Measurements from ENCODE around the gene LCE3B. TPM values are rescaled to one million over a fixed set of nuclear protein-coding genes. Genes with fewer than 3 reads are reported as not detected.

LCE3B gene
- total and polyA plus RNA-seq, 8 donors = not detected

- TF ChIP-seq, protein P1, sequence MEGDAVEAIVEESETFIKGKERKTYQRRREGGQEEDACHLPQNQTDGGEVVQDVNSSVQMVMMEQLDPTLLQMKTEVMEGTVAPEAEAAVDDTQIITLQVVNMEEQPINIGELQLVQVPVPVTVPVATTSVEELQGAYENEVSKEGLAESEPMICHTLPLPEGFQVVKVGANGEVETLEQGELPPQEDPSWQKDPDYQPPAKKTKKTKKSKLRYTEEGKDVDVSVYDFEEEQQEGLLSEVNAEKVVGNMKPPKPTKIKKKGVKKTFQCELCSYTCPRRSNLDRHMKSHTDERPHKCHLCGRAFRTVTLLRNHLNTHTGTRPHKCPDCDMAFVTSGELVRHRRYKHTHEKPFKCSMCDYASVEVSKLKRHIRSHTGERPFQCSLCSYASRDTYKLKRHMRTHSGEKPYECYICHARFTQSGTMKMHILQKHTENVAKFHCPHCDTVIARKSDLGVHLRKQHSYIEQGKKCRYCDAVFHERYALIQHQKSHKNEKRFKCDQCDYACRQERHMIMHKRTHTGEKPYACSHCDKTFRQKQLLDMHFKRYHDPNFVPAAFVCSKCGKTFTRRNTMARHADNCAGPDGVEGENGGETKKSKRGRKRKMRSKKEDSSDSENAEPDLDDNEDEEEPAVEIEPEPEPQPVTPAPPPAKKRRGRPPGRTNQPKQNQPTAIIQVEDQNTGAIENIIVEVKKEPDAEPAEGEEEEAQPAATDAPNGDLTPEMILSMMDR (IDR thresholded peaks at IDR 0.05) = no peak
- DNase-seq (no peak), ATAC-seq (no peak)
- Histone ChIP-seq H3K9me3 (peaks cover 0 to 2% of the 10 kb centered on the region in 2 donors), H3K27me3 (no peaks in the 10 kb centered on the region), H3K4me1 (no peaks in the 10 kb centered on the region), H3K27ac (no peak overlapping the region), H3K36me3 (no peaks in the 10 kb centered on the region), H3K4me3 (no peak overlapping the region)
- intact Hi-C loops (cut with DNase I) = no loop called here
Observed at GRCh38 chr1:152640351-152640750, 26.7 kb downstream of the LCE3B start.

GRCh38 chr1:152643945-152644344, 30.3 kb downstream of the LCE3B start:
- no peaks in the 10 kb centered on the region for H3K9me3 ChIP-seq
- TF ChIP-seq, protein P1 (IDR thresholded peaks at IDR 0.05) = no peak
- ATAC-seq (no peak), DNase-seq (no peak)
- intact Hi-C loops (cut with DNase I) = no loop called here
- H3K36me3 ChIP-seq = no peaks in the 10 kb centered on the region
- H3K27ac ChIP-seq = no peak overlapping the region
- no peak overlapping the region for H3K4me3 ChIP-seq
- H3K4me1 ChIP-seq = no peaks in the 10 kb centered on the region
- H3K27me3 ChIP-seq = no peaks in the 10 kb centered on the region

- H3K4me1 ChIP-seq = no peaks in the 10 kb centered on the region
- no peaks in the 10 kb centered on the region for H3K36me3 ChIP-seq
Observed at GRCh38 chr1:152645146-152645545, 31.5 kb downstream of the LCE3B start.

GRCh38 chr1:152646656-152647055, 33.0 kb downstream of the LCE3B start:
- H3K4me3 ChIP-seq = no peak overlapping the region
- H3K9me3 ChIP-seq = no peaks in the 10 kb centered on the region
- ATAC-seq (no peak), DNase-seq (no peak)
- intact Hi-C loops (cut with DNase I) = no loop called here
- H3K27ac ChIP-seq = no peak overlapping the region
- no peaks in the 10 kb centered on the region for H3K4me1 ChIP-seq
- H3K27me3 ChIP-seq = peaks cover 0 to 3% of the 10 kb centered on the region in 2 donors
- TF ChIP-seq, protein P1 (IDR thresholded peaks at IDR 0.05) = no peak
- no peaks in the 10 kb centered on the region for H3K36me3 ChIP-seq

More at GRCh38 chr1:152645146-152645545, 31.5 kb downstream of the LCE3B start:
- H3K27ac ChIP-seq = no peak overlapping the region
- no peaks in the 10 kb centered on the region for H3K27me3 ChIP-seq
- no peak for DNase-seq
- ATAC-seq = no peak
- intact Hi-C loops (cut with DNase I) = no loop called here
- H3K9me3 ChIP-seq = no peaks in the 10 kb centered on the region
- TF ChIP-seq, protein P1 (IDR thresholded peaks at IDR 0.05) = no peak
- H3K4me3 ChIP-seq = no peak overlapping the region

DNA sequence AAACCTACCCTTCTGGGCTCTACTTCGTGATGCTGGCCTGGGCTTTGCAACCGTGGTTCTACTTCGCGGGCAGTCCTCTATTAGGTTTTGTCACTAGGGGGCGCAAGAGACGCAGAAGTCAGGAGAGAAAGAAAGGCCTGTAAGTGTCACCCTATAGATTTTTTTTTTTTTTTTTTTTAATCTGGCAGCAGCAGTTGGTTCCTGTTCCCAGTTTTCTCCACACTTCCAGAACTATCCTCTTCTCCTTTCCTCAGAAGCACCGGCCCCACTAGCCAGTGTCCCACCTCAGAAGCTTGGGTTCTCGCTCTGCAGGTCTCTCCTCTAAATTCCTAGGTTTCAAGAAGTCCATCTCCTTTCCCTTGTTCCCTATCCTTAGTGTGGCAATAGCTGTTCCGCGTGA, 40.5 kb downstream of the LCE3B start:
- no peak overlapping the region for H3K27ac ChIP-seq
- intact Hi-C loops (cut with DNase I) = no loop called here
- peak; percentile 71 for ATAC-seq
- peaks cover 0 to 13% of the 10 kb centered on the region in 2 donors for H3K27me3 ChIP-seq
- no peaks in the 10 kb centered on the region for H3K9me3 ChIP-seq
- peak in 2 of 4 donors; percentile 20 to 66 for DNase-seq
- no peaks in the 10 kb centered on the region for H3K36me3 ChIP-seq
- no peak overlapping the region for H3K4me3 ChIP-seq
- no peaks in the 10 kb centered on the region for H3K4me1 ChIP-seq
- TF ChIP-seq, protein P1 (IDR thresholded peaks at IDR 0.05) = peak; percentile 45 to 53
